Heart left ventricle (tissue), 16 donors: ENCODE results near the gene GGA2. TPM values are rescaled to one million over a fixed set of nuclear protein-coding genes. Genes with fewer than 3 reads are reported as not detected.
A peak's percentile ranks its signal among the peaks of the same experiment; 100 is the strongest.

Experiments
- ATAC-seq, 4 donors: fragments of 200-7000 bp; cut with Tn5 transposase; one replicate each; pipeline ENCODE4 v1.9.1; 2020 to 2022; ENCODE audit warnings: moderate library complexity in 4 of 4, mild to moderate bottlenecking in 3 of 4, moderate number of reproducible peaks in 1 of 4
- DNase-seq, 5 donors: peaks; one replicate each; pipeline ENCODE4 v3.0.0-alpha.2; 2020
- H3K27ac ChIP-seq, 12 donors: fragments of 200-600 bp; sonication (generic) in 4 of 12; one replicate each; pipeline versions ENCODE4 v1.5.0 to v1.8.0; 2016 to 2022; ENCODE audit warnings: mild to moderate bottlenecking in 2 of 12
- H3K27me3 ChIP-seq, 9 donors: fragments of 200-600 bp; sonication (generic) in 2 of 9; one replicate each; pipeline versions ENCODE4 v1.5.1 to v1.8.0; 2016 to 2022; ENCODE audit warnings: mild to moderate bottlenecking in 3 of 9
- H3K36me3 ChIP-seq, 9 donors: fragments of 200-600 bp; sonication (generic) in 2 of 9; one replicate each; pipeline versions ENCODE4 v1.5.0 to v1.8.0; 2018 to 2022; ENCODE audit warnings: mild to moderate bottlenecking in 2 of 9
- H3K4me1 ChIP-seq, 12 donors: fragments of 200-600 bp; sonication (generic) in 4 of 12; one replicate each; pipeline versions ENCODE4 v1.5.0 to v1.8.0; 2016 to 2022; ENCODE audit warnings: mild to moderate bottlenecking in 3 of 12
- H3K4me3 ChIP-seq, 12 donors: fragments of 200-600 bp; sonication (generic) in 4 of 12; one replicate each; pipeline versions ENCODE4 v1.5.0 to v1.8.0; 2017 to 2022; ENCODE audit warnings: mild to moderate bottlenecking in 9 of 12, moderate library complexity in 4 of 12
- H3K9me3 ChIP-seq, 12 donors: fragments of 200-600 bp; sonication (generic) in 4 of 12; one replicate each; pipeline versions ENCODE4 v1.5.0 to v1.8.0; 2016 to 2022; ENCODE audit warnings: mild to moderate bottlenecking in 1 of 12
- POLR2A ChIP-seq, 2 donors: fragments of 450-650 bp; IDR thresholded peaks; one replicate each; pipeline ENCODE4 v1.6.1; 2017; ENCODE audit warnings: antibody characterized with exemption in 2 of 2, mild to moderate bottlenecking in 2 of 2, moderate library complexity in 2 of 2
- WGBS, 4 donors: extraction: QIAGEN DNeasy Blood & Tissue Kit in 2 of 4; methylation state at CpG; one replicate each; pipeline versions ENCODE4 v1.1.5 to v1.1.7; 2013 to 2018; 5-methylcytosine and 5-hydroxymethylcytosine counted together
- intact Hi-C, 10 donors: fragments of 100-400 bp; cut with DNase I; formaldehyde crosslinking; loops; one replicate each; pipeline versions ENCODE4 v1.11.1 to v1.14.2; 2022
- polyA plus RNA-seq, 2 donors: library from polyadenylated mRNA; stranded (reverse); fragments of 200-250 nt; gene quantifications; one replicate each; pipeline ENCODE4 v1.2.3, GENCODE V29; 2013
- total RNA-seq, 9 donors: library from RNA; depleted of rRNA in 2 of 9; stranded (reverse); fragments of >200 nt in 2 of 9; fragmentation: NEBNext Ultra II Directional in 3 of 9; extraction: Animal tissue kit (Norgen Biotek cat#: 25700) in 3 of 9; gene quantifications; one replicate each; pipeline versions ENCODE4 v1.1.0 to v1.2.4, GENCODE V29; 2016 to 2023
- TF ChIP-seq, protein P1 (sequence below), 12 donors: fragments of 200-600 bp; sonication (generic) in 4 of 12; IDR thresholded peaks; one replicate each; pipeline versions ENCODE4 v1.5.0 to v1.8.0; 2018 to 2022; ENCODE audit warnings: antibody characterized with exemption in 12 of 12, mild to moderate bottlenecking in 5 of 12
- donor health status: ischemic (EF 13 %, LVEDD 7.1; RV severe dilation, severe dysfunction).
- donor health status: healthy with polysubstance abuse.
- donor health status: DM: no; HTN: yes; CAD: no.
- donor health status: DM: no; HTN: no; CAD: no.
- donor health status: ischemic (EF 25% LVEDD 6.9; RV normal size, moderate dysfunction).
- donor health status: ischemic (EF 25% LVEDD 5.7; RV mildly dilated, moderate dysfunction).
- donor health status: healthy.
- donor health status: DM: yes; HTN: yes; CAD: no.
- donor health status: ischemic (EF 35%, LVEDD 5.7; RV mildly dilated, moderate dysfunction).
- donor health status: nonischemic (EF 11% LVEDD 7.7; RV severe dilation, severe dysfunction).
- donor health status: DM: yes; HTN: yes; CAD: no.
- donor health status: PGD.
- donor health status: ischemic (EF 29% LVEDD 5.4; RV normal size, mild dysfunction).
- donor health status: nonischemic (EF 23%, LVEDD 6.1; RV moderate dilation, normal function).

Gene GGA2
- total and polyA plus RNA-seq, 11 donors, result 17.9 to 73.8 (median 46.6) TPM

DNA sequence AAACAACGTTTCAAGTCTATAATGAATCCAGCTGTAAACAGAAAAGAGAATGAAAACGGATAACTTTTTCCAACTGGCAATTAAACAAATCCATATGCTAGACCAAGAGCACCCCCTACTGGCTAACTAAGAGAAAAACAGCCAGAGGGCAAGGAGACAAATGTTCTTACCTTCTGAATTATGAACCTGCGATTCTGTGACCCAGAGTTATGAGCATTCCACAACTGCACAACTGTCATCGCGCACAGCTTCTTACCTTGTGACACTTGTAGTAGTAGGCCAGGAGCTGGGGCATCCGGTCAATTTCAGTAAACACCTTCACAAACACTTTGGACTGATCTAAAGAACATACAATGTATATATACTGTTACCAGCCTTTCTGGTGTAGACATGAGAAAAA, 75.9 kb downstream of the GGA2 start:
- Histone ChIP-seq H3K4me1 (peaks cover 0 to 12% (median 0%) of the 10 kb centered on the region in 12 donors), H3K4me3 (no peak overlapping the region), H3K9me3 (no peaks in the 10 kb centered on the region), H3K36me3 (peaks cover 0 to 91% (median 73%) of the 10 kb centered on the region in 9 donors), H3K27ac (no peak overlapping the region), H3K27me3 (no peaks in the 10 kb centered on the region)
- 23 to 29% (median 24%) methylated on average over 6 of the region's 6 CpGs for WGBS, 4 donors
- intact Hi-C loops, result loop anchor here (1.0 to 10.0 kb wide), 11 partner anchors 41 to 540 kb away; partner anchors contain the start of gene SCNN1G (in 8 of the 10)
- ATAC-seq (peak in 3 of 4 donors; percentile 42 to 47 (median 44)), DNase-seq (no peak)
- TF ChIP-seq POLR2A (IDR thresholded peaks at IDR 0.05), result no peak
- TF ChIP-seq, protein P1, sequence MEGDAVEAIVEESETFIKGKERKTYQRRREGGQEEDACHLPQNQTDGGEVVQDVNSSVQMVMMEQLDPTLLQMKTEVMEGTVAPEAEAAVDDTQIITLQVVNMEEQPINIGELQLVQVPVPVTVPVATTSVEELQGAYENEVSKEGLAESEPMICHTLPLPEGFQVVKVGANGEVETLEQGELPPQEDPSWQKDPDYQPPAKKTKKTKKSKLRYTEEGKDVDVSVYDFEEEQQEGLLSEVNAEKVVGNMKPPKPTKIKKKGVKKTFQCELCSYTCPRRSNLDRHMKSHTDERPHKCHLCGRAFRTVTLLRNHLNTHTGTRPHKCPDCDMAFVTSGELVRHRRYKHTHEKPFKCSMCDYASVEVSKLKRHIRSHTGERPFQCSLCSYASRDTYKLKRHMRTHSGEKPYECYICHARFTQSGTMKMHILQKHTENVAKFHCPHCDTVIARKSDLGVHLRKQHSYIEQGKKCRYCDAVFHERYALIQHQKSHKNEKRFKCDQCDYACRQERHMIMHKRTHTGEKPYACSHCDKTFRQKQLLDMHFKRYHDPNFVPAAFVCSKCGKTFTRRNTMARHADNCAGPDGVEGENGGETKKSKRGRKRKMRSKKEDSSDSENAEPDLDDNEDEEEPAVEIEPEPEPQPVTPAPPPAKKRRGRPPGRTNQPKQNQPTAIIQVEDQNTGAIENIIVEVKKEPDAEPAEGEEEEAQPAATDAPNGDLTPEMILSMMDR (IDR thresholded peaks at IDR 0.05), result peak; percentile 77 to 92 (median 86)

DNA sequence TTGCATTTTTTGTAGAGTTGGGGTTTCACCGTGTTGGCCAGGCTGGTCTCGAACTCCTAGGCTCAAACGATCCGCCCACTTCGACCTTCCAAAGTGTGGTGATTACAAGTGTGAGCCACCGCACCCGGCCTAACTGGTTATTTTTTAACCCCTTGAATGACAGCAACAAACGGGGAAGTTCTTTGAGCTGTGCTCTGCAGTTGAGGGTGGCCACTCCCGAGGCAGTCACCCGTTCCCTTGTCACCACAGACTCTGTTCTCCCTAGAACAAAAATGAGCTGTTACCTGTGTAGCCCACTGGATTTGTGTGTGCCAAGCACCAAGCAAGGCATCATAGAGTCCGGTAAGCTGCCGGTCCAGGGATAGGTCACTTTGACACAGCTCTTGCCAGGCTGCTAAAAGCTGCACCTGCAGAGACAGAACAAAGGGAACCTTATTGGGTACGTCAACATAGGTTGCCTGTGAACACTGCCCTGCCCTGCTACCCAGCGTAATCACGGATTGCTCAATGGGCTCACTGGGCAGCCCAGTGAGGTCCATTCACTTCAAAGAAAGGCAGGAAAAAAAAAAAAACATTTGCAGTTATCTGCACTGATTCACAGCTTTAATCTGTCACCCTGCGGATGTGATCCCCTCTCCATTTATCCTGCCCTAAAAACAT, 76.9 kb downstream of the GGA2 start:
- Histone ChIP-seq H3K36me3 (peaks cover 0 to 89% (median 74%) of the 10 kb centered on the region in 9 donors), H3K4me1 (peaks cover 0 to 12% (median 0%) of the 10 kb centered on the region in 12 donors), H3K27ac (no peak overlapping the region), H3K9me3 (no peaks in the 10 kb centered on the region), H3K27me3 (no peaks in the 10 kb centered on the region), H3K4me3 (no peak overlapping the region)
- ATAC-seq (no peak), DNase-seq (no peak)
- intact Hi-C loops, result loop anchor here in 9 of 10 donors (1.0 to 10.0 kb wide), 9 partner anchors 59 to 539 kb away; partner anchors contain the start of gene SCNN1G (in 1 of the 9)
- no peak for TF ChIP-seq POLR2A (IDR thresholded peaks at IDR 0.05)
- TF ChIP-seq, protein P1 (IDR thresholded peaks at IDR 0.05), result no peak
- WGBS, 4 donors, result 84 to 89% (median 85%) methylated on average over 12 to 16 of the region's 16 CpGs

DNA sequence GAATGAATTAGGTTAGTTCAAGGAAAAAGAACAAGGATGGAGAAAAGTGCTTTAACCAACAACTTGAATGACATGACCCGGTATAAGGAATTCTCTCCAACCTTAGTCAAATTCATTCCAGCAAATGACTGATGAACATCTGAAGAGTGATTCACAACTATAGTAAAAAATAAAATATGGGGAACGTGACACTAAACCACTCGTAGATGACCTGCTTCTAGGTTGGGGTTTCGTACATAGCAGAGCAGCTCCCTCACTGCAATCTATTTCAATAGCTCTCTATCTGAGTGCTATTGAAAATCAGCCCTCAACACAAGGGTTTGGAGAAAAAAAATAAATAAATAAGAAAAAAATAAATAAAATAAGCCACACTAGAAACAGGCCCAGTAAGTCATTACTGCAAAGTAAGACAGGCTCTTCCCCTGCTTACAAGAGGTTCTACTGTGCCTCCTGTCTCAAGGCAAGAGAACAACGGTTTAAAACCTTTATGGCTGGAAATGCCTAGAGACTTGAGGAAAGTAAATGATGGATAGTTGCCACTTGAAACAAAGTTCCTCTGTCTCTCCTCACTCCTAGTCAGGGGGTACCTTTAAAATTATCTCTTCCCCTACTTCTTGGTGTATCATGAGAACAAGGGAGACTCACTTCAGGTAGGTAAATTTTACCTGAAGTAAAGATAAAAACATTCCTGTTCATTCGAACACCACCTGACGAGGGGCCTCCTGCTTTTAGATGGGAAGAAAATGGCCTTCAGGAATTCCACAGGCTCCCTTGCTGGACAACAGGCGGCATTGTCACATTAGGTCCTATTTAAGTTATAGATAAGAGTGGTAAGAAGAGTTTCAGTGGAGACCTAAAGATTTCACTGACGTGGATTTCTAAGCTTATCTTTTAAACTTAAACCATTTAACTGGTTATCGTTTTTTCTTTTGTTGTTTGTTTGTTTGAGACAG, 77.8 kb downstream of the GGA2 start:
- Histone ChIP-seq H3K27me3 (no peaks in the 10 kb centered on the region), H3K36me3 (peaks cover 0 to 88% (median 74%) of the 10 kb centered on the region in 9 donors), H3K27ac (no peak overlapping the region), H3K4me3 (no peak overlapping the region), H3K9me3 (no peaks in the 10 kb centered on the region), H3K4me1 (peaks cover 0 to 12% (median 0%) of the 10 kb centered on the region in 12 donors)
- ATAC-seq (no peak), DNase-seq (no peak)
- 87 to 94% (median 90%) methylated on average over 10 of the region's 10 CpGs for WGBS, 4 donors
- TF ChIP-seq, protein P1 (IDR thresholded peaks at IDR 0.05), result peak in 3 of 12 donors; percentile 11 to 27 (median 17)
- no peak for TF ChIP-seq POLR2A (IDR thresholded peaks at IDR 0.05)
- intact Hi-C loops, result loop anchor here in 9 of 10 donors (1.0 to 10.0 kb wide), 9 partner anchors 58 to 538 kb away; partner anchors contain the start of gene SCNN1G (in 1 of the 9)
